Naive thymus-derived CD4-positive, alpha-beta T cell (primary cell): ENCODE measurements around the gene RAD51B. TPM values are rescaled to one million over a fixed set of nuclear protein-coding genes. Genes with fewer than 3 reads are reported as not detected.

ENCODE experiments used
- ATAC-seq: fragments of 150-1000 bp; cut with Tn5 transposase; 2 replicates; pipeline ENCODE4 v1.10.0; 2021; ENCODE audit warnings: mild to moderate bottlenecking, moderate library complexity
- CTCF ChIA-PET: fragments of 350-600 bp; sonication (Branson Sonifier 250); formaldehyde crosslinking; loops from one replicate; lab custom pipeline; 2021; ENCODE audit warnings: antibody characterized with exemption; lab: Charles Lee
- POLR2A ChIA-PET: fragments of 350-600 bp; sonication (Branson Sonifier 250); formaldehyde crosslinking; loops from one replicate; lab custom pipeline; 2021; ENCODE audit warnings: antibody characterized with exemption, inconsistent platforms; lab: Charles Lee
- DNase-seq, 9 donors: peaks; one replicate each; pipeline versions ENCODE4 v3.0.0 to v3.0.0-alpha.2; 2020 to 2022; ENCODE audit warnings: mixed read lengths in 1 of 9
- H3K27ac ChIP-seq: one replicate; pipeline ENCODE4 v1.7.0; 2013; ENCODE audit warnings: mild to moderate bottlenecking, low read depth, low read length, moderate library complexity
- H3K27me3 ChIP-seq, 2 donors: one replicate each; pipeline ENCODE4 v1.7.0; 2013; ENCODE audit warnings: low read length in 2 of 2, mild to moderate bottlenecking in 2 of 2, moderate library complexity in 2 of 2; ENCODE audit not compliant: control insufficient read depth in 2 of 2, insufficient read depth in 2 of 2
- H3K36me3 ChIP-seq, 3 experiments: 1 replicate in 2 of 3; 2 replicates in 1 of 3; pipeline ENCODE4 v1.7.0; 2013; ENCODE audit warnings: low read length in 3 of 3, mild to moderate bottlenecking in 3 of 3, moderate library complexity in 1 of 3; ENCODE audit not compliant: insufficient read depth in 3 of 3, control insufficient read depth in 2 of 3
- H3K4me1 ChIP-seq, 2 donors: one replicate each; pipeline ENCODE4 v1.7.0; 2013; ENCODE audit warnings: low read length in 2 of 2, mild to moderate bottlenecking in 2 of 2, moderate library complexity in 1 of 2; ENCODE audit not compliant: control insufficient read depth in 2 of 2, insufficient read depth in 2 of 2
- H3K4me3 ChIP-seq: 2 replicates; pipeline ENCODE4 v1.7.0; 2013; ENCODE audit warnings: mild to moderate bottlenecking, low read length
- H3K9me3 ChIP-seq, 3 experiments: 1 replicate in 2 of 3; 2 replicates in 1 of 3; pipeline ENCODE4 v1.7.0; 2013; ENCODE audit warnings: low read length in 3 of 3; ENCODE audit not compliant: control insufficient read depth in 2 of 3
- H3K27ac Mint-ChIP-seq, 9 donors: one replicate each; pipeline ENCODE4 v1.8.0; 2020 to 2022; ENCODE audit warnings: mixed read lengths in 9 of 9, mild to moderate bottlenecking in 8 of 9, moderate library complexity in 5 of 9, inconsistent platforms in 2 of 9
- H3K27me3 Mint-ChIP-seq, 5 donors: one replicate each; pipeline ENCODE4 v1.8.0; 2021 to 2022; ENCODE audit warnings: mixed read lengths in 5 of 5, mild to moderate bottlenecking in 1 of 5
- H3K36me3 Mint-ChIP-seq, 5 donors: one replicate each; pipeline ENCODE4 v1.8.0; 2020 to 2022; ENCODE audit warnings: mixed read lengths in 5 of 5, mild to moderate bottlenecking in 3 of 5, inconsistent platforms in 1 of 5
- H3K4me1 Mint-ChIP-seq, 7 donors: one replicate each; pipeline ENCODE4 v1.8.0; 2020 to 2022; ENCODE audit warnings: mixed read lengths in 7 of 7, mild to moderate bottlenecking in 3 of 7, inconsistent platforms in 1 of 7
- H3K4me3 Mint-ChIP-seq, 10 donors: one replicate each; pipeline ENCODE4 v1.8.0; 2020 to 2022; ENCODE audit warnings: mild to moderate bottlenecking in 10 of 10, mixed read lengths in 10 of 10, moderate library complexity in 6 of 10, inconsistent platforms in 2 of 10
- H3K9me3 Mint-ChIP-seq, 11 donors: one replicate each; pipeline ENCODE4 v1.8.0; 2020 to 2022; ENCODE audit warnings: mixed read lengths in 11 of 11, mild to moderate bottlenecking in 4 of 11, inconsistent platforms in 1 of 11, moderate library complexity in 1 of 11
- intact Hi-C, 2 donors: fragments of 100-400 bp; cut with micrococcal nuclease; formaldehyde crosslinking; loops; one replicate each; pipeline ENCODE4 v1.15.1; 2023
- polyA plus RNA-seq, 2 donors: library from polyadenylated mRNA; unstranded; fragments of 300-500 nt; fragmentation: Illumina TruSeq; gene quantifications; one replicate each; pipeline ENCODE4 v1.2.3, GENCODE V29; 2021
- total RNA-seq, 6 experiments: library from RNA in 5 of 6; stranded (reverse) in 5 of 6; gene quantifications; 1 replicate in 5 of 6; 2 replicates in 1 of 6; pipeline ENCODE4 v1.2.3 and lab custom pipeline; 2021 to 2026

Gene RAD51B
- total and polyA plus RNA-seq, 7 experiments from 2014 or later: 15.0 to 42.2 (median 28.8) TPM

DNA sequence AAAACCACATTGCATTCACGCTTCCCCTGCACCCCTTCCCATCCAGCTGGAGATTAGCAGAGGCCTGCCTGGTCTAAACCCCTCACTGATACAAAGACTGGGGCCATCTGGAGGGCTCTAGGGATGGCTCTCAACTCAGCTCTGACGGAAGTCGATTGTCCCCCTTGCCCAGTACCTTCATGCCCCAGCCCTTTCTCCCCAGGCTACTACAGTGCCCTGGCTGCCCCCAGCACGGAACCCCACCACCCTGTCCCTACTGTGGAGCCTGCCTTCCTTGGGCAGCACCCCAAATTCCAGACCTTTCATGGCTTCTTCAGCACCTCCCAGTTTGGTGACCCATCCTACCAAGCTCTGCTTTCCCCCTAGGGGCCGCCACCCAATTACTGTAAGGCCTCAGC lies 947.7 kb downstream of the RAD51B start:
- Histone ChIP-seq H3K9me3 (no peaks in the 10 kb centered on the region), H3K36me3 (no peaks in the 10 kb centered on the region), H3K4me1 (peaks cover 0 to 20% of the 10 kb centered on the region in 2 donors), H3K27ac (no peak overlapping the region), H3K4me3 (no peak overlapping the region), H3K27me3 (no peaks in the 10 kb centered on the region)
- H3K4me1 Mint-ChIP-seq: peaks cover 31 to 57% (median 48%) of the 10 kb centered on the region in 7 donors
- H3K9me3 Mint-ChIP-seq: peaks cover 0 to 1% (median 0%) of the 10 kb centered on the region in 11 donors
- no peak for DNase-seq
- H3K27ac Mint-ChIP-seq: peak overlapping the region in 2 of 9 donors; percentile 21 to 66
- peak overlapping the region in 1 of 10 donors; percentile 30 for H3K4me3 Mint-ChIP-seq
- CTCF ChIA-PET: interaction anchor here (0.9 to 1.0 kb wide), 2 partner anchors 18 to 61 kb away, joined by 3 read pairs; no protein-coding TSS in a partner anchor
- peaks cover 0 to 1% (median 0%) of the 10 kb centered on the region in 5 donors for H3K36me3 Mint-ChIP-seq
- POLR2A ChIA-PET: interaction anchor here (1.1 kb wide), 2 partner anchors 13 to 517 kb away, joined by 3 read pairs; no protein-coding TSS in a partner anchor
- no peak for ATAC-seq
- H3K27me3 Mint-ChIP-seq: no peaks in the 10 kb centered on the region
- intact Hi-C loops: loop anchor here in 1 of 2 donors (2.0 kb wide), 1 partner anchor 14 kb away; no protein-coding TSS in a partner anchor

GRCh38 chr14:68768316-68768715 lies 948.7 kb downstream of the RAD51B start:
- no peak overlapping the region for H3K4me3 Mint-ChIP-seq
- ChIA-PET POLR2A (interaction anchor here (1.0 to 1.1 kb wide), 2 partner anchors 12 to 13 kb away, joined by 3 to 4 read pairs; no protein-coding TSS in a partner anchor), CTCF (interaction anchor here (0.6 kb wide), 1 partner anchor 533 kb away, joined by 5 read pairs; no protein-coding TSS in a partner anchor)
- DNase-seq (no peak), ATAC-seq (no peak)
- Histone ChIP-seq H3K9me3 (no peaks in the 10 kb centered on the region), H3K27ac (no peak overlapping the region), H3K36me3 (no peaks in the 10 kb centered on the region), H3K4me3 (no peak overlapping the region), H3K27me3 (no peaks in the 10 kb centered on the region), H3K4me1 (peaks cover 0 to 29% of the 10 kb centered on the region in 2 donors)
- H3K27ac Mint-ChIP-seq: peak overlapping the region in 1 of 9 donors; percentile 59
- peaks cover 0 to 5% (median 0%) of the 10 kb centered on the region in 5 donors for H3K36me3 Mint-ChIP-seq
- intact Hi-C loops: no loop called here
- peaks cover 0 to 3% (median 0%) of the 10 kb centered on the region in 11 donors for H3K9me3 Mint-ChIP-seq
- H3K4me1 Mint-ChIP-seq: peaks cover 37 to 67% (median 57%) of the 10 kb centered on the region in 7 donors
- H3K27me3 Mint-ChIP-seq: no peaks in the 10 kb centered on the region

GRCh38 chr14:68770051-68770450 lies 950.5 kb downstream of the RAD51B start:
- H3K4me1 Mint-ChIP-seq: peaks cover 41 to 83% (median 66%) of the 10 kb centered on the region in 7 donors
- DNase-seq (no peak), ATAC-seq (no peak)
- Histone ChIP-seq H3K4me1 (peaks cover 0 to 35% of the 10 kb centered on the region in 2 donors), H3K27ac (no peak overlapping the region), H3K4me3 (no peak overlapping the region), H3K36me3 (no peaks in the 10 kb centered on the region), H3K27me3 (no peaks in the 10 kb centered on the region), H3K9me3 (no peaks in the 10 kb centered on the region)
- ChIA-PET POLR2A (interaction anchor here (15.5 kb wide), 1 partner anchor 17 kb away, joined by 401 read pairs; the partner anchor contains the start of gene ZFP36L1), CTCF (interaction anchor here (0.7 kb wide), 1 partner anchor 486 kb away, joined by 4 read pairs; no protein-coding TSS in a partner anchor)
- H3K9me3 Mint-ChIP-seq: peaks cover 0 to 10% (median 0%) of the 10 kb centered on the region in 11 donors
- peaks cover 0 to 17% (median 3%) of the 10 kb centered on the region in 5 donors for H3K36me3 Mint-ChIP-seq
- no peaks in the 10 kb centered on the region for H3K27me3 Mint-ChIP-seq
- peak overlapping the region in 3 of 10 donors; percentile 71 to 86 (median 76) for H3K4me3 Mint-ChIP-seq
- intact Hi-C loops: loop anchor here in 1 of 2 donors (5.0 kb wide), 1 partner anchor 38 kb away; no protein-coding TSS in a partner anchor
- H3K27ac Mint-ChIP-seq: peak overlapping the region in 7 of 9 donors; percentile 43 to 92 (median 67)

DNA sequence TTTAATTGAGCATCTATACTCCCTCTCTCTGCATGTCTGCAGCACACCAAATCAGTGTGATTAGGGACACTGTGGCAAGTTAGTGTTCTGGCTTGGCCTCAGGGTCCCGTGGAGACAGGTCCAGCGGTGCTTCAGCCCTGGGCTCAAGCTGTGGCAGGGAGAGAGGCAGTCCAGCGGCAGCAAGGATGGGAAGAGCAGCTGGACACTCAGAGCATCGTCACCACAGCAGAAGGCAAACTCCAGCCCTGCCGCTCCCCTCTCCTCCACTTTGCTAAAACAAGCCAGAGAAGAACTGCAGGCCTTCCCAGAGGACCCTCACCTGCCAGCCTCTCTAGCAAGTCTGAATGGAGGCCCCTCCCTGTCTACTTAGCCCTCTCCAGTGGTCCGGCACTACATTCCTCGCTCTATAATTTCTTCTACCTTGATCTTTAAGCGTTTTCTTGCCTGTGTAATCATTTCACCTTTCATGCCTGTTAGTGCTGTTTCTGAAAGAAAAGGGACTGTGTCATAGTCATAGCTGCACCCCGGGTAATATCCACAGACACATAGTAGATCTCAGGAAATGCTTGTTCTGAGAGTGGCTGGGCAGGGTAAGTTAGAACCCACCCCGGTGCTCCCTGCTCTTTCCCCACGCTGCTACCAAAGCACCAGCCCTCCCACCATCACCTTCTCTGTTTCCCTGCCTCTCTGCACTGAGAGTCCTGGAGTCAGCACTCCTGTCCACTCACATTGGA lies 951.1 kb downstream of the RAD51B start:
- H3K27ac ChIP-seq: no peak overlapping the region
- intact Hi-C loops: loop anchor here in 1 of 2 donors (5.0 kb wide), 1 partner anchor 38 kb away; no protein-coding TSS in a partner anchor
- ChIA-PET CTCF (no interaction called here), POLR2A (interaction anchor here (1.0 to 15.5 kb wide), 5 partner anchors 14 to 519 kb away, joined by 3 to 401 read pairs (median 5); partner anchors contain the start of gene ZFP36L1)
- no peaks in the 10 kb centered on the region for H3K36me3 ChIP-seq
- H3K4me3 ChIP-seq: no peak overlapping the region
- H3K27me3 Mint-ChIP-seq: no peaks in the 10 kb centered on the region
- H3K9me3 ChIP-seq: no peaks in the 10 kb centered on the region
- H3K27ac Mint-ChIP-seq: peak overlapping the region; percentile 65 to 94 (median 88)
- H3K36me3 Mint-ChIP-seq: peaks cover 0 to 21% (median 3%) of the 10 kb centered on the region in 5 donors
- ATAC-seq: no peak
- H3K4me1 Mint-ChIP-seq: peaks cover 43 to 83% (median 65%) of the 10 kb centered on the region in 7 donors
- DNase-seq: no peak
- peaks cover 0 to 14% (median 1%) of the 10 kb centered on the region in 11 donors for H3K9me3 Mint-ChIP-seq
- peak overlapping the region in 9 of 10 donors; percentile 49 to 86 (median 76) for H3K4me3 Mint-ChIP-seq
- no peaks in the 10 kb centered on the region for H3K27me3 ChIP-seq
- H3K4me1 ChIP-seq: peaks cover 0 to 35% of the 10 kb centered on the region in 2 donors

- peaks cover 0 to 24% (median 3%) of the 10 kb centered on the region in 5 donors for H3K36me3 Mint-ChIP-seq
- no peaks in the 10 kb centered on the region for H3K36me3 ChIP-seq
- H3K4me1 Mint-ChIP-seq: peaks cover 41 to 82% (median 67%) of the 10 kb centered on the region in 7 donors
- intact Hi-C loops: loop anchor here in 1 of 2 donors (1.0 to 5.0 kb wide), 2 partner anchors 9 to 39 kb away; no protein-coding TSS in a partner anchor
- peak in 2 of 9 donors; percentile 23 to 34 for DNase-seq
- no peaks in the 10 kb centered on the region for H3K9me3 ChIP-seq
- ATAC-seq: peak; percentile 53
- no peaks in the 10 kb centered on the region for H3K27me3 ChIP-seq
- no peaks in the 10 kb centered on the region for H3K27me3 Mint-ChIP-seq
- ChIA-PET POLR2A (interaction anchor here (0.9 to 15.5 kb wide), 8 partner anchors 15 to 520 kb away, joined by 3 to 401 read pairs (median 6); partner anchors contain the start of gene ZFP36L1), CTCF (interaction anchor here (1.0 to 5.2 kb wide), 4 partner anchors 16 to 521 kb away, joined by 3 to 46 read pairs (median 7); no protein-coding TSS in a partner anchor)
- H3K4me3 ChIP-seq: peak overlapping the region; percentile 39
- H3K27ac Mint-ChIP-seq: peak overlapping the region; percentile 65 to 94 (median 88)
- H3K4me1 ChIP-seq: peaks cover 0 to 35% of the 10 kb centered on the region in 2 donors
- peak overlapping the region; percentile 32 for H3K27ac ChIP-seq
- H3K4me3 Mint-ChIP-seq: peak overlapping the region; percentile 49 to 86 (median 78)
- H3K9me3 Mint-ChIP-seq: peaks cover 0 to 15% (median 1%) of the 10 kb centered on the region in 11 donors
Measured at GRCh38 chr14:68771631-68772030, 952.1 kb downstream of the RAD51B start.
